ENCODE data around the gene ZNF670. TPM values are rescaled to one million over a fixed set of nuclear protein-coding genes. Genes with fewer than 3 reads are reported as not detected.

ZNF670 gene
- total RNA-seq, 1 donor from 2014 or later, result 13.0 TPM

DNA sequence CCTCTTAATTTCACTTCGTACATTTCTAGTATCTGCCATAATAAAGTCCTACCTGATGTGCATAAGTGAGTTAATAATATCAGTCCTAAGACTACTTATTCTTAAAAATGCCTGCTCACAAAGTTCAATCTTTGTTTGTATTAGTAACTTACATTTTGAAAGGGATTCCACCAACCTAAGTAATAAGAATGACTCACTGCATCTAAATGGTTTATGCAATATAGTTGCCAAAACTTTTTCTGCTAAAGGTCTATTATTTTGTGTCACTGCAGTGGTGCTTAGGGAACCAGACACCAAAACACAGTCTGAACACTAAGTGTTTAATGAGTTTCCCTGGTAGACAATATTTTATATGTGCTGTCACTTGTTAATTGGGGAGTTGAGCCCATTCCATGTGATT, 23.8 kb upstream of the ZNF670 start:
- DNase-seq (ENCODE audit: low spot score, unreplicated experiment), result no peak
- H3K36me3 Mint-ChIP-seq (ENCODE audit: insufficient read depth), result peaks cover 57% of the 10 kb centered on the region
- H3K9me3 Mint-ChIP-seq (ENCODE audit: low read depth), result peaks cover 28% of the 10 kb centered on the region
- peaks cover 18% of the 10 kb centered on the region for H3K4me1 Mint-ChIP-seq (ENCODE audit: low read depth)
- TF ChIP-seq, protein P1, sequence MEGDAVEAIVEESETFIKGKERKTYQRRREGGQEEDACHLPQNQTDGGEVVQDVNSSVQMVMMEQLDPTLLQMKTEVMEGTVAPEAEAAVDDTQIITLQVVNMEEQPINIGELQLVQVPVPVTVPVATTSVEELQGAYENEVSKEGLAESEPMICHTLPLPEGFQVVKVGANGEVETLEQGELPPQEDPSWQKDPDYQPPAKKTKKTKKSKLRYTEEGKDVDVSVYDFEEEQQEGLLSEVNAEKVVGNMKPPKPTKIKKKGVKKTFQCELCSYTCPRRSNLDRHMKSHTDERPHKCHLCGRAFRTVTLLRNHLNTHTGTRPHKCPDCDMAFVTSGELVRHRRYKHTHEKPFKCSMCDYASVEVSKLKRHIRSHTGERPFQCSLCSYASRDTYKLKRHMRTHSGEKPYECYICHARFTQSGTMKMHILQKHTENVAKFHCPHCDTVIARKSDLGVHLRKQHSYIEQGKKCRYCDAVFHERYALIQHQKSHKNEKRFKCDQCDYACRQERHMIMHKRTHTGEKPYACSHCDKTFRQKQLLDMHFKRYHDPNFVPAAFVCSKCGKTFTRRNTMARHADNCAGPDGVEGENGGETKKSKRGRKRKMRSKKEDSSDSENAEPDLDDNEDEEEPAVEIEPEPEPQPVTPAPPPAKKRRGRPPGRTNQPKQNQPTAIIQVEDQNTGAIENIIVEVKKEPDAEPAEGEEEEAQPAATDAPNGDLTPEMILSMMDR (IDR thresholded peaks at IDR 0.05; ENCODE audit: unreplicated experiment), result no peak
- H3K27me3 Mint-ChIP-seq, result no peaks in the 10 kb centered on the region
- peak overlapping the region; percentile 10 for H3K27ac Mint-ChIP-seq
- peak overlapping the region; percentile 51 for H3K4me3 Mint-ChIP-seq (ENCODE audit: low read depth)

- TF ChIP-seq, protein P1 (IDR thresholded peaks at IDR 0.05; ENCODE audit: unreplicated experiment), result no peak
- H3K9me3 Mint-ChIP-seq (ENCODE audit: low read depth), result peaks cover 33% of the 10 kb centered on the region
Measured at GRCh38 chr1:247100676-247101279, 22.2 kb upstream of the ZNF670 start.

DNA sequence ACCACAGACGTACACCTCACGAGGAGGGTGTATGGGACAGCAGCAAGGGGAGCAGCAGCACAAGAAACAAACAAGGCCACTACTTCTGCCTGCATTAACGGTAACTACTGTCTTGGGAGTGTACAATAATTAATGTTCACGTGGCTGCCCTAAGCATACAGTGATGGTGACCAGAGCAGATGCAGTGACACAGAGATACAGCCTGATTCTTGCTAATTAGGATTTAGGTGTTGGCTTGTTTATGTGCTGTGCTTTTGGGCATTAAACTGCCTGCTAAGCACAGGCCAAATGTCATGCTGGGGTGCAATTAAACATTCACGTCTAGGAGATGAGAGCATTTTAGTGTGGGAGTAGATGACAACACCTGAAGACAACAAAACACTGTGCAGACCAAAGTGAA, 18.3 kb upstream of the ZNF670 start:
- Mint-ChIP-seq H3K4me1 (ENCODE audit: low read depth) (no peaks in the 10 kb centered on the region), H3K9me3 (ENCODE audit: low read depth) (peaks cover 23% of the 10 kb centered on the region), H3K27ac (no peak overlapping the region), H3K27me3 (no peaks in the 10 kb centered on the region), H3K36me3 (ENCODE audit: insufficient read depth) (peaks cover 56% of the 10 kb centered on the region), H3K4me3 (ENCODE audit: low read depth) (no peak overlapping the region)
- TF ChIP-seq, protein P1 (IDR thresholded peaks at IDR 0.05; ENCODE audit: unreplicated experiment), result no peak
- DNase-seq (ENCODE audit: low spot score, unreplicated experiment), result no peak

More at GRCh38 chr1:247100676-247101279, 22.2 kb upstream of the ZNF670 start:
- no peak for DNase-seq (ENCODE audit: low spot score, unreplicated experiment)
- Mint-ChIP-seq H3K27me3 (no peaks in the 10 kb centered on the region), H3K4me3 (ENCODE audit: low read depth) (no peak overlapping the region), H3K4me1 (ENCODE audit: low read depth) (peaks cover 13% of the 10 kb centered on the region), H3K36me3 (ENCODE audit: insufficient read depth) (peaks cover 69% of the 10 kb centered on the region), H3K27ac (peak overlapping the region; percentile 59)

DNA sequence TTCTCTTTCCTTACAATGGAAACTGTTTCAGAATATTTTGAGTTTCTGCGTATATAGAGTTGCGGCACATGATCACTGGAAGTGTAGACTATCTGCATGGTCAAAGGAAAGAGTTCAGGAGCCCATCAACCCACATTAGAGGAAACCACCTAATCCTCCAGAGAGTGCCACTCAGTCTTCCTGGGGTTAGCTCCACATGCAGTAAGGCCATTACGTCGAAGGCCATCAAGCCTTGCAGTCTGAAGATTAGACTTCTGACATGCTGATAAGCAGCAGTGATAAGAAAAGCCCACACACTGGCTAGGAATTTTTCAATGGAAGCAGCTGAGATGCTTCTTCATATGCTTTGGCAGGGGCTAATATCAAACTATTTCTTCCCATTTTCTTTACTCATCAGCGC, 17.9 kb upstream of the ZNF670 start:
- peaks cover 52% of the 10 kb centered on the region for H3K36me3 Mint-ChIP-seq (ENCODE audit: insufficient read depth)
- no peak overlapping the region for H3K4me3 Mint-ChIP-seq (ENCODE audit: low read depth)
- H3K9me3 Mint-ChIP-seq (ENCODE audit: low read depth), result peaks cover 19% of the 10 kb centered on the region
- no peaks in the 10 kb centered on the region for H3K27me3 Mint-ChIP-seq
- TF ChIP-seq, protein P1 (IDR thresholded peaks at IDR 0.05; ENCODE audit: unreplicated experiment), result no peak
- H3K27ac Mint-ChIP-seq, result no peak overlapping the region
- H3K4me1 Mint-ChIP-seq (ENCODE audit: low read depth), result no peaks in the 10 kb centered on the region
- DNase-seq (ENCODE audit: low spot score, unreplicated experiment), result no peak

DNA sequence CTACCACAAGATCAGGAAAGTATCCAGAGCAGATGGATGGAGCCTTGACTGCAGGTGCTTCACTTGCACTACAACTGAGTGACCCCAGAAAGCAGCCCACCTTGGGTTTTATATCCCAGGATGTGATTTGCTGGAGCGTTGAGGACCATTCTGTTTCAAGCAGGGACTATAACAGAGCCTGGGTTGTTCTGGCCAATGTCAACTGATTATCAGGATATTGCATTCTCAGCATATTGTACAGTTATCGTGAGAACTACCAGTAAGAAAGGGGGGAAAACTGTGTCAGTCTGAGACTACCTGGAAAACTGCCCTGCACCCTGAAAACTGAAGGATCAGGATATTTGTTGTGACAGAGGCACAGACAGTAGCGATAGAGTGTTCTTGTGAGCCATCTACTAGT, 17.5 kb upstream of the ZNF670 start:
- DNase-seq (ENCODE audit: low spot score, unreplicated experiment), result no peak
- Mint-ChIP-seq H3K27ac (no peak overlapping the region), H3K36me3 (ENCODE audit: insufficient read depth) (peaks cover 47% of the 10 kb centered on the region), H3K9me3 (ENCODE audit: low read depth) (peaks cover 18% of the 10 kb centered on the region), H3K4me1 (ENCODE audit: low read depth) (no peaks in the 10 kb centered on the region), H3K4me3 (ENCODE audit: low read depth) (no peak overlapping the region), H3K27me3 (no peaks in the 10 kb centered on the region)
- TF ChIP-seq, protein P1 (IDR thresholded peaks at IDR 0.05; ENCODE audit: unreplicated experiment), result no peak

Data from progenitor cell of endocrine pancreas (in vitro differentiated cells).